ENCODE results near the gene PKD1L1. TPM values are rescaled to one million over a fixed set of nuclear protein-coding genes. Genes with fewer than 3 reads are reported as not detected.
A peak's percentile ranks its signal among the peaks of the same experiment; 100 is the strongest.

PKD1L1 gene
- total RNA-seq, 4 donors from 2014 or later: 0.07 to 1.7 (median 0.98) TPM

DNA sequence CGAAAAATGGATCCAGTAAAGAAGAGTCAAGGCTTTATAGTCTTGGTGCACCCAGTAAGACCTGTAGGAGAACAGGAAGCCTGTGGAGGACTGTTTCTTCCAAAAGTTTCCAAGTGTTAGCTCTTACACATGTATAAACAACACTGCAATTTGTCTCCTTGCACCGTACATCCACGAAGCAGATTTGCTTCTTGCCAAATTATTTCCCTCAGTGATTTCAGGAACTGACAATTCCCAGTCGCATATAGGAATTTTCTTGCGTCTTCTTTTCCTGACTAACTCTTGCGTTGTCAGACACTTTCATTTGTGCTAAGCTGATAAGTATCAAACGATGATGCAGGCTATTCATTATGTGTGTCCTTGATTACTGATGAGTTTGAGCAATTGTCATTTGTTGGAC is 182.1 kb downstream of the PKD1L1 start:
- Histone ChIP-seq H3K4me1 (no peaks in the 10 kb centered on the region), H3K27me3 (no peaks in the 10 kb centered on the region), H3K9me3 (no peaks in the 10 kb centered on the region), H3K27ac (no peak overlapping the region), H3K4me3 (no peak overlapping the region), H3K36me3 (no peaks in the 10 kb centered on the region)
- ATAC-seq (no peak), DNase-seq (no peak)
- in situ Hi-C loops (cut with MboI; ENCODE audit: low sequenced_read_pairs in 4 of 4) (no loop called here), intact Hi-C loops (cut with DNase I; ENCODE audit: low total_unique reads) (no loop called here)
- no peak for TF ChIP-seq POLR2A (IDR thresholded peaks at IDR 0.05)
- TF ChIP-seq, protein P1, sequence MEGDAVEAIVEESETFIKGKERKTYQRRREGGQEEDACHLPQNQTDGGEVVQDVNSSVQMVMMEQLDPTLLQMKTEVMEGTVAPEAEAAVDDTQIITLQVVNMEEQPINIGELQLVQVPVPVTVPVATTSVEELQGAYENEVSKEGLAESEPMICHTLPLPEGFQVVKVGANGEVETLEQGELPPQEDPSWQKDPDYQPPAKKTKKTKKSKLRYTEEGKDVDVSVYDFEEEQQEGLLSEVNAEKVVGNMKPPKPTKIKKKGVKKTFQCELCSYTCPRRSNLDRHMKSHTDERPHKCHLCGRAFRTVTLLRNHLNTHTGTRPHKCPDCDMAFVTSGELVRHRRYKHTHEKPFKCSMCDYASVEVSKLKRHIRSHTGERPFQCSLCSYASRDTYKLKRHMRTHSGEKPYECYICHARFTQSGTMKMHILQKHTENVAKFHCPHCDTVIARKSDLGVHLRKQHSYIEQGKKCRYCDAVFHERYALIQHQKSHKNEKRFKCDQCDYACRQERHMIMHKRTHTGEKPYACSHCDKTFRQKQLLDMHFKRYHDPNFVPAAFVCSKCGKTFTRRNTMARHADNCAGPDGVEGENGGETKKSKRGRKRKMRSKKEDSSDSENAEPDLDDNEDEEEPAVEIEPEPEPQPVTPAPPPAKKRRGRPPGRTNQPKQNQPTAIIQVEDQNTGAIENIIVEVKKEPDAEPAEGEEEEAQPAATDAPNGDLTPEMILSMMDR (IDR thresholded peaks at IDR 0.05 in 4 of 5, conservative IDR thresholded peaks at IDR 0.05 in 1 of 5): no peak

DNA sequence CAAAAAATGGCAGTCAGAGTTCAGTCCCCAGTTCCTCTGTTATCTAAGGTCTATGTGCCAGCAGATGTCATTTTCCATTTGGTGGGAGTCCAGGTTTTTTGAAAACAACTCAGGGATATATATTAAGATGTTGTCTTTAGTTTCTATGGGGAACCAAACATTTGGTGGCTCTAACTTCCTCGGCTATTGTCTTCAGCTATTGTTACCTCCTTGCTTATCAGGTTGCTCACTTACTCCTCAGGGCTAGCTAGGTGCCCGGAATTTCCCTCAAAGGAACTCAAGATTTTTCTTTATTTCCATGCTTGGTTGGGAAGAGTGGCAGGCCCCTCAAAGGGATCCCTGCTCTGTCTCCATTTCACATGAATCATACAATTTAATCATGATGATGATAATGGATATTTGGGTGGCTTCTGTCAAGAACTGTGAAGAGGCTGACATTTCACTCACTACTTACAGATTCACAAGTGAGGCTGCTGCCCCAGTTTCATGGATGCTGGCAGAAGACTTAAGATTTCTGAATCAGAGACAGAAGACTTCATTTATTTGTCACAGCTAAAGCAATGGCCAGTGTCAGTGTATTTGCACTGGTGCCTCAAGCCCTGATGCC is 182.8 kb downstream of the PKD1L1 start:
- in situ Hi-C loops (cut with MboI; ENCODE audit: low sequenced_read_pairs in 4 of 4): no loop called here
- intact Hi-C loops (cut with DNase I; ENCODE audit: low total_unique reads): no loop called here
- Histone ChIP-seq H3K4me3 (no peak overlapping the region), H3K27ac (no peak overlapping the region), H3K27me3 (no peaks in the 10 kb centered on the region), H3K36me3 (no peaks in the 10 kb centered on the region), H3K4me1 (no peaks in the 10 kb centered on the region), H3K9me3 (no peaks in the 10 kb centered on the region)
- TF ChIP-seq, protein P1 (IDR thresholded peaks at IDR 0.05 in 4 of 5, conservative IDR thresholded peaks at IDR 0.05 in 1 of 5): no peak
- no peak for TF ChIP-seq POLR2A (IDR thresholded peaks at IDR 0.05)
- ATAC-seq: no peak
- no peak for DNase-seq

DNA sequence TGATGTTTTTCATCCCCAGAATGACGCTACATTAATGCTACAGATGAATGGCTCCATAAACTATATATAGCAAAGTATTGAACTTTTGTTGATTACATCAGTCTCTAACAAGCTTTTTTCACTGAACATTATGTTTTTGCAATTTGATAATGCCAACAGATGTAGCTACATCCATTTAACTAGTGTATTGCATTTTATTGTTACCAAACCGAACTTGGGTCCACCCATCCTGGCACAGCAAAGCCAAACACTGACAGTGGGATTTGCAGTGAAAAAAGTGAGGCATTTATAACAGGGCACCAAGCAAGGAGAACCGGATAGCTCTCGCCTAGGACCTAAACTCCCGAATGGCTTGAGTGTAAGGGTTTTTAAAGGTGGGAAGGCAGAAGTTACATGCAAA is 183.5 kb downstream of the PKD1L1 start:
- no peaks in the 10 kb centered on the region for H3K4me1 ChIP-seq
- intact Hi-C loops (cut with DNase I; ENCODE audit: low total_unique reads): no loop called here
- no peak for DNase-seq
- in situ Hi-C loops (cut with MboI; ENCODE audit: low sequenced_read_pairs in 4 of 4): no loop called here
- no peaks in the 10 kb centered on the region for H3K27me3 ChIP-seq
- H3K27ac ChIP-seq: no peak overlapping the region
- no peaks in the 10 kb centered on the region for H3K9me3 ChIP-seq
- H3K36me3 ChIP-seq: no peaks in the 10 kb centered on the region
- TF ChIP-seq, protein P1 (IDR thresholded peaks at IDR 0.05 in 4 of 5, conservative IDR thresholded peaks at IDR 0.05 in 1 of 5): no peak
- H3K4me3 ChIP-seq: no peak overlapping the region
- ATAC-seq: no peak

DNA sequence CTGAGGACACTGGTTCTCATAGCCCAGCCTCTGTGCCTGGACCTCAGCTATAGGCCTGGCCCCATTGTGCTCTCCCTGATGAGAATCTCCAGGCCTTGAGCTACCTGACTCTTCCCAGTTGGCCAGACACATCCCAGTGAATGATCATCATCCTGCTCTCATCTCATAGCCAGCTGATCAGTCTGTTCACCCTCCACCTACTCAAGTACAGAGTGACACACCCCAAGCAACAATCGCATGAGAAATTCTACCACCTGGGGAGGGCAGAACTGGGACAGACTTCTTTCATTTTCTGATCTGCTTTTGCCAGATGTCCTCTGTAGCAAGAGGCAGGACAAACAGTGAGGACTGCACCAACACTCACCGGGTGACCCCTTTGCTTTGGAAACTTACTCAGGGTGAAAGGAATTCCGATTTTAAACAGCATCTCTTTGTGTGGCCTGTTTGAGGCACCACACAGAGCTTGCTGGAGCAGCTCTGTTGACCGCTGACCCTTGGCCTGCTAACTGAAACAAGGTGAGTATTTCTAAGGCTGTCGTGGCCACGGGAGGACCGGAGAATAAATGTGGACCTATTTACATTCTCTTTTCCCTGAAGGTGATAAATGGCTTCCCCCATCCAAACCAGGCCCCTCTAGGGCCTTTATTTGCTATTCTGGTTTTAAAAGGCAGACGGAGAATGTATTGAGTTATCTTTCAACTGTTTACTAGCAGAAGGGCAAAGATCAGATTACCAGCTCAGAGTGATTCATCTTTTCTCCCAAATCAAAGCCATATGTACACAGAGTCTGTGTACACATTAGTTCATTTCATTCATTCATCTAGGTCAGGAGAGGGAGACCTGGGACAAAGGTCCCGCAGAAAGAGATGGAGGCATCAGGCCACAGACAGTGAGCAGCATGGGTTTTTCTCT is 184.9 kb downstream of the PKD1L1 start:
- intact Hi-C loops (cut with DNase I; ENCODE audit: low total_unique reads) (no loop called here), in situ Hi-C loops (cut with MboI; ENCODE audit: low sequenced_read_pairs in 4 of 4) (no loop called here)
- ATAC-seq (peak; percentile 30 to 85), DNase-seq (no peak)
- Histone ChIP-seq H3K36me3 (no peaks in the 10 kb centered on the region), H3K4me1 (peaks cover 5 to 6% of the 10 kb centered on the region in 2 donors), H3K27ac (peak overlapping the region in 1 of 4 donors; percentile 53), H3K9me3 (no peaks in the 10 kb centered on the region), H3K4me3 (no peak overlapping the region), H3K27me3 (no peaks in the 10 kb centered on the region)
- TF ChIP-seq, protein P1 (IDR thresholded peaks at IDR 0.05 in 4 of 5, conservative IDR thresholded peaks at IDR 0.05 in 1 of 5): no peak
- no peak for TF ChIP-seq POLR2A (IDR thresholded peaks at IDR 0.05)
